H9 (cell line): ENCODE data around the gene TRPM2. TPM values are rescaled to one million over a fixed set of nuclear protein-coding genes. Genes with fewer than 3 reads are reported as not detected.

Experiments used
- DNase-seq: peaks from one replicate; pipeline ENCODE4 v3.0.0-alpha.2; 2017
- H2AFZ ChIP-seq: one replicate; pipeline ENCODE4 v1.6.1; 2013; ENCODE audit warnings: mild to moderate bottlenecking, low read length, control low read depth, moderate library complexity
- H2AK5ac ChIP-seq: 2 replicates; pipeline ENCODE4 v1.6.1; 2013; ENCODE audit warnings: low read length, control low read depth, mixed read lengths; ENCODE audit not compliant: insufficient read length
- H2BK120ac ChIP-seq: one replicate; pipeline ENCODE4 v1.6.1; 2013; ENCODE audit warnings: low read depth, mild to moderate bottlenecking, low read length, control low read depth, inconsistent platforms; ENCODE audit not compliant: poor library complexity, severe bottlenecking
- H2BK12ac ChIP-seq: 2 replicates; pipeline ENCODE4 v1.6.1; 2013; ENCODE audit warnings: low read length, control low read depth, mixed read lengths, low read depth; ENCODE audit not compliant: insufficient read length
- H2BK15ac ChIP-seq: 2 replicates; pipeline ENCODE4 v1.6.1; 2013; ENCODE audit warnings: low read depth, low read length, control low read depth
- H2BK20ac ChIP-seq: one replicate; pipeline ENCODE4 v1.6.1; 2013; ENCODE audit warnings: low read depth, mild to moderate bottlenecking, low read length, control low read depth, inconsistent platforms; ENCODE audit not compliant: poor library complexity, severe bottlenecking
- H2BK5ac ChIP-seq: 2 replicates; pipeline ENCODE4 v1.6.1; 2013; ENCODE audit warnings: low read length, control low read depth, mixed read lengths; ENCODE audit not compliant: insufficient read length
- H3K14ac ChIP-seq: 2 replicates; pipeline ENCODE4 v1.6.1; 2013; ENCODE audit warnings: low read length, control low read depth; ENCODE audit not compliant: insufficient read depth
- H3K18ac ChIP-seq: 2 replicates; pipeline ENCODE4 v1.6.1; 2013; ENCODE audit warnings: low read depth, mild to moderate bottlenecking, mixed read lengths, low read length, control low read depth; ENCODE audit not compliant: insufficient read length
- H3K23ac ChIP-seq: 2 replicates; pipeline ENCODE4 v1.6.1; 2013; ENCODE audit warnings: low read length, control low read depth, mixed read lengths, low read depth; ENCODE audit not compliant: insufficient read length
- H3K23me2 ChIP-seq: 2 replicates; pipeline ENCODE4 v1.6.1; 2013; ENCODE audit warnings: low read depth, mild to moderate bottlenecking, mixed read lengths, low read length, control low read depth; ENCODE audit not compliant: insufficient read length, poor library complexity, severe bottlenecking
- H3K27ac ChIP-seq: 2 replicates; pipeline ENCODE4 v1.5.1; 2013; ENCODE audit warnings: low read length, control low read depth, mixed read lengths, low read depth; ENCODE audit not compliant: insufficient read length
- H3K27me3 ChIP-seq: 2 replicates; pipeline ENCODE4 v1.6.1; 2013; ENCODE audit warnings: low read length, control low read depth, inconsistent platforms; ENCODE audit not compliant: insufficient read depth
- H3K4ac ChIP-seq: 2 replicates; pipeline ENCODE4 v1.6.1; 2013; ENCODE audit warnings: low read depth, mild to moderate bottlenecking, control low read depth, inconsistent platforms, low read length, moderate library complexity
- H3K4me1 ChIP-seq: 2 replicates; pipeline ENCODE4 v1.6.1; 2013; ENCODE audit warnings: low read length, control low read depth, inconsistent platforms; ENCODE audit not compliant: insufficient read depth
- H3K4me2 ChIP-seq: 2 replicates; pipeline ENCODE4 v1.6.1; 2013; ENCODE audit warnings: low read length, control low read depth, mixed read lengths; ENCODE audit not compliant: insufficient read length, insufficient read depth
- H3K56ac ChIP-seq: 2 replicates; pipeline ENCODE4 v1.6.1; 2013; ENCODE audit warnings: low read depth, mild to moderate bottlenecking, mixed read lengths, low read length, control low read depth; ENCODE audit not compliant: insufficient read length
- H3K79me1 ChIP-seq: 2 replicates; pipeline ENCODE4 v1.6.1; 2013; ENCODE audit warnings: low read depth, mild to moderate bottlenecking, moderate library complexity, low read length, control low read depth, inconsistent platforms; ENCODE audit not compliant: insufficient read depth, poor library complexity, severe bottlenecking
- H3K79me2 ChIP-seq: 2 replicates; pipeline ENCODE4 v1.6.1; 2013; ENCODE audit warnings: low read length, control low read depth, inconsistent platforms; ENCODE audit not compliant: insufficient read depth
- H3K9ac ChIP-seq: 2 replicates; pipeline ENCODE4 v1.6.1; 2013; ENCODE audit warnings: low read length, control low read depth, mixed read lengths; ENCODE audit not compliant: insufficient read length; ENCODE audit errors: extremely low read depth
- H3K9me3 ChIP-seq: one replicate; pipeline ENCODE4 v1.6.1; 2013; ENCODE audit warnings: low read depth, low read length, inconsistent platforms; ENCODE audit not compliant: control insufficient read depth
- H3T11ph ChIP-seq: one replicate; pipeline ENCODE4 v1.6.1; 2013; ENCODE audit warnings: mild to moderate bottlenecking, low read length, control low read depth, inconsistent platforms
- H4K20me1 ChIP-seq: one replicate; pipeline ENCODE4 v1.6.1; 2013; ENCODE audit not compliant: control insufficient read depth, insufficient read length, insufficient read depth
- H4K5ac ChIP-seq: 2 replicates; pipeline ENCODE4 v1.6.1; 2013; ENCODE audit warnings: low read depth, mild to moderate bottlenecking, mixed read lengths, low read length, control low read depth; ENCODE audit not compliant: insufficient read length
- H4K8ac ChIP-seq: replicated peaks from 2 replicates; pipeline ENCODE4 v1.6.1; 2013; ENCODE audit warnings: low read length, control low read depth, mixed read lengths, low read depth; ENCODE audit not compliant: insufficient read length
- H4K91ac ChIP-seq: 2 replicates; pipeline ENCODE4 v1.6.1; 2013; ENCODE audit warnings: low read depth, mild to moderate bottlenecking, moderate library complexity, mixed read lengths, low read length, control low read depth; ENCODE audit not compliant: insufficient read length
- H3K27ac Mint-ChIP-seq, 3 experiments: 2 replicates in 2 of 3; 3 replicates in 1 of 3; pipeline ENCODE4 v1.8.0; 2020 to 2021; ENCODE audit warnings: mixed read lengths in 3 of 3, mild to moderate bottlenecking in 1 of 3, moderate library complexity in 1 of 3
- H3K27me3 Mint-ChIP-seq: 2 replicates; pipeline ENCODE4 v1.8.0; 2021; ENCODE audit warnings: low read depth, mild to moderate bottlenecking, moderate library complexity, mixed read lengths
- H3K36me3 Mint-ChIP-seq, 3 experiments: 2 replicates in 2 of 3; 3 replicates in 1 of 3; pipeline ENCODE4 v1.8.0; 2020 to 2021; ENCODE audit warnings: low read depth in 3 of 3, mixed read lengths in 3 of 3; ENCODE audit not compliant: insufficient read depth in 1 of 3
- H3K4me1 Mint-ChIP-seq, 2 experiments: 2 replicates each; pipeline ENCODE4 v1.8.0; 2020; ENCODE audit warnings: mixed read lengths in 2 of 2
- H3K4me3 Mint-ChIP-seq, 2 experiments: 2 replicates in 1 of 2; 3 replicates in 1 of 2; pipeline ENCODE4 v1.8.0; 2020 to 2021; ENCODE audit warnings: mild to moderate bottlenecking in 2 of 2, mixed read lengths in 2 of 2, moderate library complexity in 1 of 2
- H3K9me3 Mint-ChIP-seq, 2 experiments: 2 replicates in 1 of 2; 3 replicates in 1 of 2; pipeline ENCODE4 v1.8.0; 2020; ENCODE audit warnings: mild to moderate bottlenecking in 2 of 2, mixed read lengths in 2 of 2, moderate library complexity in 1 of 2
- WGBS: extraction: QIAGEN DNeasy Blood & Tissue Kit; methylation state at CpG from one replicate; pipeline ENCODE4 v1.1.7; 2013; ENCODE audit warnings: missing lambda C conversion rate, low lambda C conversion rate, mixed read lengths; ENCODE audit not compliant: insufficient read length; ENCODE audit errors: extremely low coverage; 5-methylcytosine and 5-hydroxymethylcytosine counted together
- total RNA-seq: library from RNA; stranded (reverse); gene quantifications from 2 replicates; pipeline ENCODE4 v1.2.1, GENCODE V29; 2021
- TF ChIP-seq, protein P1 (sequence below): fragments of 200-600 bp; sonication (generic); conservative IDR thresholded peaks from 3 replicates; pipeline ENCODE4 v1.8.0; 2021; ENCODE audit warnings: antibody characterized with exemption, mild to moderate bottlenecking

TRPM2 gene
- total RNA-seq, 1 experiment from 2014 or later = 0.68 TPM

DNA sequence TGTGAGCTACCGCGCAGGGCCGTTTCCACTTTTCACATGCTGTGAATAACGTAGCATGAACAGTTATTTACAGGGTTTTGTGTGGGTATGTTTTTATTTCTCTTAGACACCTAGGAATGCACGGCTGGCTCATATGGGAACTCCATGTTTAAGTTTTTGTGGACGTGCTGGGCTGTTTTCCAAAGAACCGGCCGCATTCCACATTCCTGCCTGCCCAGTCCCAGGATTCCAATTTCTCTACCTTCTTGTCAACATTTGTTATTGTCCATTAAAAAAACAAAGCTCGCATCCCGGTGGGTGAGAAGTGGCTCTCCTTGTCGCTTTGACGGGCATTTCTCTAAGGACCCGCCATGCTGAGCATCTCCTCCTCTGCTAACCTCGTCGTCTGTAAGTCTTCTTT lies 54.8 kb downstream of the TRPM2 start:
- H3K4me1 Mint-ChIP-seq = 0 out of 4 replicates have a peak, but pooled peaks cover 0 to 4% of the 10 kb centered on the region in 2 experiments
- H3K27me3 Mint-ChIP-seq = peaks cover 7% of the 10 kb centered on the region
- no peak overlapping the region for H4K8ac ChIP-seq
- TF ChIP-seq, protein P1, sequence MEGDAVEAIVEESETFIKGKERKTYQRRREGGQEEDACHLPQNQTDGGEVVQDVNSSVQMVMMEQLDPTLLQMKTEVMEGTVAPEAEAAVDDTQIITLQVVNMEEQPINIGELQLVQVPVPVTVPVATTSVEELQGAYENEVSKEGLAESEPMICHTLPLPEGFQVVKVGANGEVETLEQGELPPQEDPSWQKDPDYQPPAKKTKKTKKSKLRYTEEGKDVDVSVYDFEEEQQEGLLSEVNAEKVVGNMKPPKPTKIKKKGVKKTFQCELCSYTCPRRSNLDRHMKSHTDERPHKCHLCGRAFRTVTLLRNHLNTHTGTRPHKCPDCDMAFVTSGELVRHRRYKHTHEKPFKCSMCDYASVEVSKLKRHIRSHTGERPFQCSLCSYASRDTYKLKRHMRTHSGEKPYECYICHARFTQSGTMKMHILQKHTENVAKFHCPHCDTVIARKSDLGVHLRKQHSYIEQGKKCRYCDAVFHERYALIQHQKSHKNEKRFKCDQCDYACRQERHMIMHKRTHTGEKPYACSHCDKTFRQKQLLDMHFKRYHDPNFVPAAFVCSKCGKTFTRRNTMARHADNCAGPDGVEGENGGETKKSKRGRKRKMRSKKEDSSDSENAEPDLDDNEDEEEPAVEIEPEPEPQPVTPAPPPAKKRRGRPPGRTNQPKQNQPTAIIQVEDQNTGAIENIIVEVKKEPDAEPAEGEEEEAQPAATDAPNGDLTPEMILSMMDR = no peak
- no peak overlapping the region for H3K27ac Mint-ChIP-seq
- H2BK5ac ChIP-seq = no peak overlapping the region
- no peak overlapping the region for H4K91ac ChIP-seq
- no peaks in the 10 kb centered on the region for H3K79me2 ChIP-seq
- H4K20me1 ChIP-seq = no peaks in the 10 kb centered on the region
- no peak overlapping the region for H3K9ac ChIP-seq
- no peak overlapping the region for H3T11ph ChIP-seq
- H3K23ac ChIP-seq = no peak overlapping the region
- H3K4me2 ChIP-seq = no peak overlapping the region
- no peak overlapping the region for H3K56ac ChIP-seq
- H3K4me3 Mint-ChIP-seq = no peak overlapping the region
- no peak overlapping the region for H2BK20ac ChIP-seq
- peaks cover 4 to 6% (median 5%) of the 10 kb centered on the region in 3 experiments; a peak in 6 of 7 replicates for H3K36me3 Mint-ChIP-seq
- H3K9me3 Mint-ChIP-seq = peaks cover 21 to 38% of the 10 kb centered on the region in 2 experiments
- no peak overlapping the region for H4K5ac ChIP-seq
- DNase-seq = no peak
- no peaks in the 10 kb centered on the region for H3K27me3 ChIP-seq
- H3K27ac ChIP-seq = no peak overlapping the region
- no peaks in the 10 kb centered on the region for H3K23me2 ChIP-seq
- H3K4ac ChIP-seq = no peak overlapping the region
- H2AK5ac ChIP-seq = no peak overlapping the region
- no peak overlapping the region for H3K18ac ChIP-seq
- WGBS = no CpG with 5 or more reads among the region's 15 CpGs
- no peaks in the 10 kb centered on the region for H3K4me1 ChIP-seq
- H3K79me1 ChIP-seq = no peaks in the 10 kb centered on the region
- no peak overlapping the region for H3K14ac ChIP-seq
- no peak overlapping the region for H2BK12ac ChIP-seq
- H2BK15ac ChIP-seq = no peak overlapping the region
- H3K9me3 ChIP-seq = no peaks in the 10 kb centered on the region
- no peak overlapping the region for H2AFZ ChIP-seq
- H2BK120ac ChIP-seq = no peak overlapping the region
